CD4-positive, CD25-positive, alpha-beta regulatory T cell (primary cell): ENCODE results near the gene MYH2. TPM values are rescaled to one million over a fixed set of nuclear protein-coding genes. Genes with fewer than 3 reads are reported as not detected.

Source experiments
- ATAC-seq, 2 donors: fragments of 150-1000 bp; cut with Tn5 transposase; one replicate each; pipeline ENCODE4 v1.10.0; 2021; ENCODE audit warnings: low read depth in 2 of 2, moderate number of reproducible peaks in 2 of 2, moderate library complexity in 1 of 2
- DNase-seq, 3 donors: peaks; one replicate each; pipeline versions ENCODE4 v3.0.0 to v3.0.0-alpha.2; 2012 to 2022; ENCODE audit warnings: mixed read lengths in 1 of 3
- H3K27ac ChIP-seq: one replicate; pipeline ENCODE4 v1.7.0; 2013; ENCODE audit warnings: mild to moderate bottlenecking, low read length; ENCODE audit not compliant: insufficient read depth, poor library complexity, severe bottlenecking
- H3K27me3 ChIP-seq: one replicate; pipeline ENCODE4 v1.7.0; 2013; ENCODE audit warnings: low read length; ENCODE audit not compliant: control insufficient read depth, insufficient read depth
- H3K36me3 ChIP-seq: one replicate; pipeline ENCODE4 v1.7.0; 2013; ENCODE audit warnings: mild to moderate bottlenecking, low read length, moderate library complexity; ENCODE audit not compliant: control insufficient read depth, insufficient read depth
- H3K4me1 ChIP-seq: 2 replicates; pipeline ENCODE4 v1.7.0; 2013; ENCODE audit warnings: mild to moderate bottlenecking, low read length; ENCODE audit not compliant: insufficient read depth, control insufficient read depth, poor library complexity, severe bottlenecking
- H3K4me3 ChIP-seq: one replicate; pipeline ENCODE4 v1.7.0; 2013; ENCODE audit warnings: low read depth, mild to moderate bottlenecking, low read length, moderate library complexity
- H3K9me3 ChIP-seq, 2 experiments: 1 replicate in 1 of 2; 2 replicates in 1 of 2; pipeline ENCODE4 v1.7.0; 2013; ENCODE audit warnings: low read length in 2 of 2, mild to moderate bottlenecking in 1 of 2, moderate library complexity in 1 of 2; ENCODE audit not compliant: control insufficient read depth in 2 of 2
- H3K27ac Mint-ChIP-seq, 3 donors: one replicate each; pipeline ENCODE4 v1.8.0; 2020 to 2022; ENCODE audit warnings: mild to moderate bottlenecking in 3 of 3, mixed read lengths in 3 of 3, moderate library complexity in 2 of 3
- H3K27me3 Mint-ChIP-seq: one replicate; pipeline ENCODE4 v1.8.0; 2022; ENCODE audit warnings: mild to moderate bottlenecking, mixed read lengths
- H3K36me3 Mint-ChIP-seq: one replicate; pipeline ENCODE4 v1.8.0; 2020; ENCODE audit warnings: mixed read lengths
- H3K4me1 Mint-ChIP-seq, 4 donors: one replicate each; pipeline ENCODE4 v1.8.0; 2020 to 2022; ENCODE audit warnings: mixed read lengths in 4 of 4, mild to moderate bottlenecking in 1 of 4
- H3K4me3 Mint-ChIP-seq, 4 donors: one replicate each; pipeline ENCODE4 v1.8.0; 2020 to 2022; ENCODE audit warnings: mild to moderate bottlenecking in 4 of 4, mixed read lengths in 4 of 4, moderate library complexity in 3 of 4
- H3K9me3 Mint-ChIP-seq, 7 donors: one replicate each; pipeline ENCODE4 v1.8.0; 2020 to 2022; ENCODE audit warnings: mixed read lengths in 7 of 7, mild to moderate bottlenecking in 3 of 7, moderate library complexity in 2 of 7
- polyA plus RNA-seq, 4 donors: library from polyadenylated mRNA; unstranded; fragments of 300-500 nt; fragmentation: Illumina TruSeq; gene quantifications; one replicate each; pipeline ENCODE4 v1.2.3, GENCODE V29; 2021
- total RNA-seq: library from RNA; stranded (reverse); gene quantifications from one replicate; pipeline ENCODE4 v1.2.3, GENCODE V29; 2022

MYH2 gene
- total and polyA plus RNA-seq, 5 donors from 2014 or later: not detected

DNA sequence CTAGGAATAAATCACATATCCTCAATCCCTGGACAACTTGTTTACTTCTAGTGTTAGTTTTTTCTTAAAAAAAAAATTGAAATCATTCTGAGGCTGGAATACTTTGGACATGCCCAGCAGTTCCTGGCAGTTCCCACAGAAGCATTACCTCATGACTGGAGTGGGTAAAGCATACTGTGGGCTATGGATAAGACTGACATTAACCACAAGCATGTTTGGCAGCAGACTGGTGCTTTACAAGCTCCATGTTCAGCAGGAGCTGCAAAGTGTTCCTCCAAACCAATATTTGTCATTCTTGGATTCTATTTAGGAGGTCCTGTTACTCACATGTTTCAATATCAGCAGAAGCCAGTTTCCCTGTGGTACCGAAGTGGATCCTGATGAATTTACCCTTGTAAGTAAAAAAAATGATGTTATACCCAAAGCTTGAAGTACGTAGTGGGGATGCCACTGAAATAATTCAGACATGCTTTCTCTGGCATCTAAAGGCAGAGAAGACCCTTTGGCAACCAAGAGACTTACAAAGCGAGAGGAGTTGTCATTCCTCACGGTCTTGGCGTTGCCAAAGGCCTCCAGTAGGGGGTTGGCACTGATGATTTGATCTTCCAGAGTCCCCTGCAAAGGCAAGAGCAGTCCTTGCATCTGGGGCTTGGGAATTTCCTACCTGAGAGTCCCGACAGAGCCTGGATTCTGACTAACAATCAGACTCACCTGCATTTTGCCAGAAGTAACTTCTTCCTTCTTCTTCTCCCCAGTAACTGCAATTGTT, 36.0 kb downstream of the MYH2 start:
- Mint-ChIP-seq H3K9me3 (peaks cover 0 to 1% (median 0%) of the 10 kb centered on the region in 7 donors), H3K27ac (no peak overlapping the region), H3K4me1 (no peaks in the 10 kb centered on the region), H3K4me3 (no peak overlapping the region), H3K27me3 (no peaks in the 10 kb centered on the region), H3K36me3 (no peaks in the 10 kb centered on the region)
- Histone ChIP-seq H3K4me1 (no peaks in the 10 kb centered on the region), H3K27me3 (no peaks in the 10 kb centered on the region), H3K9me3 (no peaks in the 10 kb centered on the region), H3K4me3 (no peak overlapping the region), H3K27ac (no peak overlapping the region), H3K36me3 (no peaks in the 10 kb centered on the region)
- DNase-seq (no peak), ATAC-seq (no peak)

DNA sequence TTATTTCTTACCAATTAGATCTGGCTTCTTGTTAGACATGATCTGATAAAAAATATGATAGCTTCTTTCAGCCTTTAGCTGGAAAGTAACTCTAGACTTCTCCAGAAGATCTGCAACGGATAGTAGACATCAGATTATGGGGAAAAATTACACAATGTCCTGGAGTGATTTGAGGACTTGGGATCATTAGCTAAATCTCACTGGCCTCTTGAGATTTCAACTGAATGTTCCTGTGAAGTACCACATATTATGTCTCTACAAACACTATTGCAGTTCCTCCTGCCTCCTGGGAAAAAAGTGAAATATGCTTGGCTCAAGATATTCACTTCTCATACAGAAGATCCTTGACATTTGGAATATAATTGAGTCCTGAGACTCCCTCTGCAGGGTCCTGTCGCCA, 36.6 kb downstream of the MYH2 start:
- Mint-ChIP-seq H3K36me3 (no peaks in the 10 kb centered on the region), H3K27ac (no peak overlapping the region), H3K4me3 (no peak overlapping the region), H3K27me3 (no peaks in the 10 kb centered on the region), H3K4me1 (no peaks in the 10 kb centered on the region), H3K9me3 (peaks cover 0 to 1% (median 0%) of the 10 kb centered on the region in 7 donors)
- H3K9me3 ChIP-seq: no peaks in the 10 kb centered on the region
- no peak for DNase-seq
- no peaks in the 10 kb centered on the region for H3K36me3 ChIP-seq
- H3K27ac ChIP-seq: no peak overlapping the region
- ATAC-seq: no peak
- no peaks in the 10 kb centered on the region for H3K27me3 ChIP-seq
- no peak overlapping the region for H3K4me3 ChIP-seq
- H3K4me1 ChIP-seq: no peaks in the 10 kb centered on the region

DNA sequence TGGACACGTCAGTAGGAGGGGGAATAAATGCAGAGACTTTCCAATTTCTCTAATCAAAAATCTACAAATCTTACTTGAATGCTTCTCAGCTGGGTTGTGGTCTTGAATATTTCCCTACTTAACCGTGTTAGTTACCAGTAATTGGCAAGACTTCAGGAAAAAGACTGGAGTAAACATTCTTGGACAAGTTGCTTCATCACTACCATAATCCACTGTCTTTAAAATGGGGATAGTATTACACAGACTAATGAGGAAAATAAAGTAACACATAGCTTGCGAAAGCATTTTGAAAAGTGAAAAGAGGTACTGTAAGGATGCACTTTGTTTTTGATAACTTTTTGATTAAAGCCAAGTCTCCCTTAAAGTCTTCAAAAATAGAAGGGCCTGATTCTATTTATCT, 49.5 kb downstream of the MYH2 start:
- no peak for DNase-seq
- H3K4me3 ChIP-seq: no peak overlapping the region
- no peaks in the 10 kb centered on the region for H3K36me3 ChIP-seq
- no peaks in the 10 kb centered on the region for H3K4me1 ChIP-seq
- H3K9me3 Mint-ChIP-seq: peaks cover 0 to 5% (median 0%) of the 10 kb centered on the region in 7 donors
- no peak overlapping the region for H3K27ac Mint-ChIP-seq
- no peaks in the 10 kb centered on the region for H3K36me3 Mint-ChIP-seq
- H3K27me3 Mint-ChIP-seq: peaks cover 5% of the 10 kb centered on the region
- H3K9me3 ChIP-seq: no peaks in the 10 kb centered on the region
- no peaks in the 10 kb centered on the region for H3K4me1 Mint-ChIP-seq
- ATAC-seq: no peak
- H3K27me3 ChIP-seq: no peaks in the 10 kb centered on the region
- H3K27ac ChIP-seq: no peak overlapping the region
- no peak overlapping the region for H3K4me3 Mint-ChIP-seq

DNA sequence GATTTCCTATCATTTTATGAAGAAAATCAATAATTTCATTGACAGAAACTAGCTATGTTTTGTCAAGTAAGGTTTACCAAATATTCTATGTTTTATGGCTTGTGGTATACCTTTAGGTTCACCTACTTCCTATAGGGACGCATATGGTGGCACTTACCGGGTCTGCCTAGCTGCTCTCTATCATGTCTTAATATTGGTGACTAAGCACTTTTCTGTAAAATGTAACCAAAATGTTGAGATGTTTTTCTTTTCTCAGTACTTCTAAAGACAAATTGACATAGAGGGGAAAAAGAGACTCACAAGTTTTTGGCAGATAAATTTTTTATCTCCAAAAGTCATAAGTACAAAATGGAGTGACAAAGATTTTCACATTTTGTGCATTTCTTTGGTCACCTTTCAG, 57.5 kb downstream of the MYH2 start:
- Mint-ChIP-seq H3K4me1 (no peaks in the 10 kb centered on the region), H3K9me3 (peaks cover 6 to 35% (median 12%) of the 10 kb centered on the region in 7 donors), H3K27me3 (peaks cover 9% of the 10 kb centered on the region), H3K4me3 (no peak overlapping the region), H3K36me3 (no peaks in the 10 kb centered on the region), H3K27ac (no peak overlapping the region)
- DNase-seq: no peak
- H3K4me3 ChIP-seq: no peak overlapping the region
- H3K36me3 ChIP-seq: no peaks in the 10 kb centered on the region
- no peak for ATAC-seq
- no peaks in the 10 kb centered on the region for H3K27me3 ChIP-seq
- H3K9me3 ChIP-seq: peaks cover 8 to 15% of the 10 kb centered on the region in 2 experiments
- no peaks in the 10 kb centered on the region for H3K4me1 ChIP-seq
- H3K27ac ChIP-seq: no peak overlapping the region

DNA sequence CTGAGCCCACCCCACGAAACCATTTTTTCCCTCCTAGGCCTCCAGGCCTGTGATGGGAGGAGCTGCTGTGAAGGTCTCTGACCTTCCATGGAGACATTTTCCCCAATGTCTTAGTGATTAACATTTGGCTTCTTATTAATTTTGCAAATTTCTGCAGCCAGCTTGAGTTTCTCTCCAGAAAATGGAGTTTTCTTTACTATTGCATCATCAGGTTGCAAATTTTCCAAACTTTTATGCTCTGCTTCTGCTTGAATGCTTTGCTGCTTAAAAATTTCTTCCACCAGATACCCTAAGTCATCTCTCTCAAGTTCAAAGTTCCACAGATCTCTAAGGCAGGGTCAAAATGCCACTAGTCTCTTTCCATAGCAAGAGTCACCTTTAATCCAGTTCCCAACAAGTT, 67.2 kb downstream of the MYH2 start:
- Histone ChIP-seq H3K27ac (no peak overlapping the region), H3K4me1 (no peaks in the 10 kb centered on the region), H3K4me3 (no peak overlapping the region), H3K36me3 (no peaks in the 10 kb centered on the region), H3K27me3 (no peaks in the 10 kb centered on the region), H3K9me3 (peaks cover 0 to 4% of the 10 kb centered on the region in 2 experiments)
- peaks cover 4 to 30% (median 13%) of the 10 kb centered on the region in 7 donors for H3K9me3 Mint-ChIP-seq
- H3K36me3 Mint-ChIP-seq: no peaks in the 10 kb centered on the region
- DNase-seq: no peak
- H3K27ac Mint-ChIP-seq: no peak overlapping the region
- no peak for ATAC-seq
- no peaks in the 10 kb centered on the region for H3K27me3 Mint-ChIP-seq
- no peaks in the 10 kb centered on the region for H3K4me1 Mint-ChIP-seq
- H3K4me3 Mint-ChIP-seq: no peak overlapping the region

DNA sequence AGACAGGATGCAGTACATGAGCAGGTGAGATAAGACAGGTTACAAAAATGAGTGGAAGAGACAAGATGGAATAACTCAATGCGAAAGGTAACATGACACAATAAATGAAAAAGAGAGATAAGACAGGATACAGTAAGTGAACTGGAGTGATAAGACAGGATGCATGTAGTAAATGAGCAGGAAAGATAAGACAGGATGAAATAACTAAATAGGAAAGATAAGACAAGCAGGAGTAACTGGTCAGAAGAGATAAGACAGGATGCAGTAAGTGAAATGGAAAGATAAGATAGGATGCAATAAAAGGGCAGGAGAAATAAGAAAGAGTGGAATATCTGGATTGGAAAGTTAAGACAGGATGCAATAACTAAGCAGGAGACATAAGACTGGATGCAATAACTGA, 71.8 kb downstream of the MYH2 start:
- DNase-seq: no peak
- H3K4me1 ChIP-seq: no peaks in the 10 kb centered on the region
- no peak overlapping the region for H3K27ac Mint-ChIP-seq
- no peak overlapping the region for H3K27ac ChIP-seq
- no peaks in the 10 kb centered on the region for H3K36me3 ChIP-seq
- ATAC-seq: no peak
- H3K4me3 Mint-ChIP-seq: no peak overlapping the region
- H3K4me1 Mint-ChIP-seq: no peaks in the 10 kb centered on the region
- H3K36me3 Mint-ChIP-seq: no peaks in the 10 kb centered on the region
- H3K27me3 Mint-ChIP-seq: no peaks in the 10 kb centered on the region
- no peak overlapping the region for H3K4me3 ChIP-seq
- H3K9me3 ChIP-seq: no peaks in the 10 kb centered on the region
- peaks cover 0 to 8% (median 2%) of the 10 kb centered on the region in 7 donors for H3K9me3 Mint-ChIP-seq
- no peaks in the 10 kb centered on the region for H3K27me3 ChIP-seq

DNA sequence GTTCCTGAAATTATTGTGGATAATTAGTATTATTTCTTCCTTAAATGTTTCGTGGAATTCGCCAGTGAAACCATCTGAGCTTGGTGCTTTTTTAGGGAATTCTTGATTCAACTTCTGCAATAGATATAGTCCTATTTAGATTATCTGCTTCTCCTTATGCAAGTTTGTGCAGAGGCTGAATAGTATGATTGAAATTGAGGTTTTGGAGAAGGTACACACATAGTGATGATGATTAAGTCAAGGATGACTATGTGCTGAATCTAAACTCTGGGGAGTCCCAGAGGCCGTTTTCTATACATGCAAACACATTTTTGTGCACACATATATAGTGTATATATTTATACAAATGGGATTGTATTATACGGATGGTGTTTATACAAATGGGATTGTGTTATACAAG, 74.9 kb downstream of the MYH2 start:
- DNase-seq (no peak), ATAC-seq (no peak)
- Mint-ChIP-seq H3K27ac (no peak overlapping the region), H3K9me3 (no peaks in the 10 kb centered on the region), H3K4me1 (no peaks in the 10 kb centered on the region), H3K27me3 (no peaks in the 10 kb centered on the region), H3K4me3 (no peak overlapping the region), H3K36me3 (no peaks in the 10 kb centered on the region)
- no peaks in the 10 kb centered on the region for H3K36me3 ChIP-seq
- H3K9me3 ChIP-seq: no peaks in the 10 kb centered on the region
- no peak overlapping the region for H3K4me3 ChIP-seq
- no peaks in the 10 kb centered on the region for H3K4me1 ChIP-seq
- H3K27ac ChIP-seq: no peak overlapping the region
- H3K27me3 ChIP-seq: no peaks in the 10 kb centered on the region

DNA sequence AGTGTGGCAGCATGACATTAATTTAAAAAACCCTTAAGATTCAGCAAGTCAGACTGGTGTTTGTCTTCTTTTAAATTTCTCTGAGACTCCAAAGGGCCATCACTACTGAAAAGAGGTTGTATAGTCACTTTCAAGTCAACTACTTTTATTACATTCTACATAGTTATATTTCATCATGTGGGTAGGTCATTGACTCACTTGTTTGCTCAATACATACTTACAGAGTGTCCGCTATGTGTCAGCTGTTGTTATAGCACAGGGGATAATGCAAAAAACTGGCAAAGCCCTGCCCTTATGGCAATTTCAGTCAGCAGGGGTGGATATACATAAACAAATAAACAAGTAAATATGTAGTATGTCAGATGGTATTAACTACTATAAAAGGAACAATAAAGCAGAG, 77.6 kb downstream of the MYH2 start:
- Histone ChIP-seq H3K27me3 (no peaks in the 10 kb centered on the region), H3K36me3 (no peaks in the 10 kb centered on the region), H3K9me3 (no peaks in the 10 kb centered on the region), H3K4me3 (no peak overlapping the region), H3K4me1 (no peaks in the 10 kb centered on the region), H3K27ac (no peak overlapping the region)
- H3K4me1 Mint-ChIP-seq: no peaks in the 10 kb centered on the region
- H3K4me3 Mint-ChIP-seq: no peak overlapping the region
- ATAC-seq (no peak), DNase-seq (no peak)
- no peaks in the 10 kb centered on the region for H3K27me3 Mint-ChIP-seq
- H3K9me3 Mint-ChIP-seq: no peaks in the 10 kb centered on the region
- H3K27ac Mint-ChIP-seq: no peak overlapping the region
- no peaks in the 10 kb centered on the region for H3K36me3 Mint-ChIP-seq
